D721Med (cell line): ENCODE data around the gene LIN54.
A peak's percentile ranks its signal among the peaks of the same experiment; 100 is the strongest.

Experiments used
- DNase-seq: peaks from one replicate; pipeline ENCODE4 v3.0.0; 2011; ENCODE audit warnings: low spot score; ENCODE audit not compliant: insufficient read length
- FAIRE-seq: peaks from 2 replicates; lab custom pipeline; 2011; peaks lifted over from hg19 to GRCh38; lab: Jason Lieb, UNC
- TF ChIP-seq, protein P1 (sequence below): IDR thresholded peaks from 2 replicates; pipeline ENCODE4 v1.5.1; 2012; ENCODE audit warnings: mild to moderate bottlenecking, control low read depth; ENCODE audit not compliant: insufficient read depth; ENCODE audit errors: missing control alignments

LIN54 gene

DNA sequence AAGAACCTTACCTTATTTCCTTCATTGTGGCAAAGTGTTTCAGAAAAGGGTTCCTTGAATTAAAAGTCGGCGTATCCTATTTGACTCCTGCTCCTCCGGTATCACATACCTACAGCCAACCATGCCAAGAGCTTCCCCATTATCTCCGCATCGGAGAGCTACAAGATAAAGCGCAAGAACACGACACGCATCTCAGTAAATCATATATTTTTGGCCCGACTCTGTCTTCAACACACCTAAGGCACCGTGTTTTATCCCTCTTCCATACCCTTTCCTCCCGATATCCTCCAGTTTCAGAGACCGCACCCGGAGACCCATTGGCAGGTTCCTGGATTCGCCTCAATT is 110.6 kb downstream of the LIN54 start:
- FAIRE-seq (no peak), DNase-seq (no peak)
- TF ChIP-seq, protein P1, sequence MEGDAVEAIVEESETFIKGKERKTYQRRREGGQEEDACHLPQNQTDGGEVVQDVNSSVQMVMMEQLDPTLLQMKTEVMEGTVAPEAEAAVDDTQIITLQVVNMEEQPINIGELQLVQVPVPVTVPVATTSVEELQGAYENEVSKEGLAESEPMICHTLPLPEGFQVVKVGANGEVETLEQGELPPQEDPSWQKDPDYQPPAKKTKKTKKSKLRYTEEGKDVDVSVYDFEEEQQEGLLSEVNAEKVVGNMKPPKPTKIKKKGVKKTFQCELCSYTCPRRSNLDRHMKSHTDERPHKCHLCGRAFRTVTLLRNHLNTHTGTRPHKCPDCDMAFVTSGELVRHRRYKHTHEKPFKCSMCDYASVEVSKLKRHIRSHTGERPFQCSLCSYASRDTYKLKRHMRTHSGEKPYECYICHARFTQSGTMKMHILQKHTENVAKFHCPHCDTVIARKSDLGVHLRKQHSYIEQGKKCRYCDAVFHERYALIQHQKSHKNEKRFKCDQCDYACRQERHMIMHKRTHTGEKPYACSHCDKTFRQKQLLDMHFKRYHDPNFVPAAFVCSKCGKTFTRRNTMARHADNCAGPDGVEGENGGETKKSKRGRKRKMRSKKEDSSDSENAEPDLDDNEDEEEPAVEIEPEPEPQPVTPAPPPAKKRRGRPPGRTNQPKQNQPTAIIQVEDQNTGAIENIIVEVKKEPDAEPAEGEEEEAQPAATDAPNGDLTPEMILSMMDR, result no peak

DNA sequence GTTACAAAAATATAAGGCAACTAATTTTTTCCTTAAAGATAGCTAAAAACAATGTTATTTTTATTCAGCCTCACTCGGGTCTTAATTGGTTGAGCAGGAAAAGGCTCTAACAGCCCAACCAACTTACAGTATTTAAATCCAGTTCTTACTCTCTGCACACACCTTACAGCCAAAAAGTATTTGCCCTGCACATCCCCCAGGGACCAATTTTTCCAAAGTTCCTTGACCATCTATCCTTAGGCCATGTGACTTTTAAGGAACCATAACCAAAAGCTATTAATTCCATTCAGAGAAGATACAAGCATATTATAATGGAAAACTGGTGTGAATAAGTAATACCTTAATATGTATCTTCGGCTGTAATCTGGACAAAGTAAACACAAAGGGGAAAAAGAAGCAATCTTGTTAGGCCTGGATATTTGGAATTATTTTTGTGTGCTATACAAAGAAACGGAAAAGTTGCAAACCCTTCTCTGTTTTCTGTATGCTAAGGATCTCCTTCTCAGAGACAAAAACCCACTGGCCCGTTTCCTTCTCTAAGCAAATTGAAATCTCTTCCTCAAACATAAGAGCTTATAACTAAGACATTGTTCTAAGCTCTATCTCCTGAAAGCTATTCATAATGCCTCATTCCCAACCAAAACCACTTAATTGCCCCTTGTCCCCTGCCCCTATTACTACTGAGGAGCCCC is 111.1 kb downstream of the LIN54 start:
- no peak for DNase-seq
- no peak for FAIRE-seq

GRCh38 chr4:82898322-82899243 is 112.0 kb downstream of the LIN54 start:
- FAIRE-seq (no peak), DNase-seq (no peak)
- TF ChIP-seq, protein P1, result peak; percentile 60

More for the DNA sequence above, 111.1 kb downstream of the LIN54 start:
- TF ChIP-seq, protein P1, result no peak

GRCh38 chr4:82896755-82897154 is 113.9 kb downstream of the LIN54 start:
- no peak for DNase-seq
- FAIRE-seq, result no peak
- TF ChIP-seq, protein P1, result no peak

GRCh38 chr4:82893942-82894341 is 116.7 kb downstream of the LIN54 start:
- TF ChIP-seq, protein P1, result no peak
- DNase-seq (no peak), FAIRE-seq (no peak)

DNA sequence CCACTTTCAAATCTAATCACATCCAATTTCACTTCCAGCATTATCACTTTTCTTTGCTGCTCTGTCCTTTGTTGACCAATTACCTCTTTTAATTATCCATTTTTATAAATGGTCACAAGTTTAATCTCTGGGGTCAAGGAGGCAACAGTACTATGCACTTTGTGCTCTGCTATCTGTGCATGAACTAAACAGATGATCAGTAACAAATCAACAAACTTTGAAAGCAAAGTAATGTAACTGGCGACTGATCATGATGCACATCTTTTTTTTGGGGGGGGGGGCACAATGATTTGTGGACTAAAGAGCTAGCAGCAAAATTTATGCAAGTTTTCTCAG is 118.2 kb downstream of the LIN54 start:
- TF ChIP-seq, protein P1, result no peak
- no peak for DNase-seq
- FAIRE-seq, result no peak
